C4-2B (cell line): Measurements from ENCODE around the gene GPR183.

ENCODE experiments used
- H3K27ac ChIP-seq: fragments of 450-650 bp; 2 replicates; pipeline ENCODE4 v1.5.1; 2017
- CTCF ChIP-seq: fragments of 450-650 bp; conservative IDR thresholded peaks from 2 replicates; pipeline ENCODE4 v1.5.1; 2017; ENCODE audit warnings: mild to moderate bottlenecking
- ZFX ChIP-seq: fragments of 450-650 bp; IDR thresholded peaks from 2 replicates; pipeline ENCODE4 v1.6.1; 2017

Gene GPR183

GRCh38 chr13:99289674-99290337 is 17.4 kb downstream of the GPR183 start:
- H3K27ac ChIP-seq: no peak overlapping the region
- TF ChIP-seq CTCF (no peak), ZFX (no peak)

GRCh38 chr13:99289271-99289670 is 17.9 kb downstream of the GPR183 start:
- no peak overlapping the region for H3K27ac ChIP-seq
- TF ChIP-seq ZFX: no peak
- no peak for TF ChIP-seq CTCF

- TF ChIP-seq CTCF: no peak
- TF ChIP-seq ZFX: no peak
- H3K27ac ChIP-seq: no peak overlapping the region
Measured at GRCh38 chr13:99288089-99288488, 19.1 kb downstream of the GPR183 start.

- no peak for TF ChIP-seq ZFX
- no peak for TF ChIP-seq CTCF
- H3K27ac ChIP-seq: peak overlapping the region; percentile 64
Measured at GRCh38 chr13:99287551-99287950, 19.6 kb downstream of the GPR183 start.

- TF ChIP-seq CTCF: no peak
- no peak for TF ChIP-seq ZFX
- H3K27ac ChIP-seq: no peak overlapping the region
Measured at GRCh38 chr13:99285432-99286182, 21.6 kb downstream of the GPR183 start.

- no peak overlapping the region for H3K27ac ChIP-seq
- TF ChIP-seq CTCF (no peak), ZFX (no peak)
Measured at GRCh38 chr13:99282264-99283231, 24.7 kb downstream of the GPR183 start.
